VCaP (cell line): ENCODE measurements around the gene TTYH2.

ENCODE experiments used
- H3K27ac ChIP-seq: fragments of 450-650 bp; 2 replicates; pipeline ENCODE4 v1.5.1; 2017
- CTCF ChIP-seq: fragments of 450-650 bp; conservative IDR thresholded peaks from 2 replicates; pipeline ENCODE4 v1.5.1; 2017; ENCODE audit warnings: mild to moderate bottlenecking, moderate library complexity

TTYH2 gene

GRCh38 chr17:74297941-74298340 is 84.6 kb downstream of the TTYH2 start:
- H3K27ac ChIP-seq = no peak overlapping the region
- TF ChIP-seq CTCF = no peak

GRCh38 chr17:74298778-74299177 is 85.4 kb downstream of the TTYH2 start:
- no peak overlapping the region for H3K27ac ChIP-seq

GRCh38 chr17:74299226-74300009 is 86.0 kb downstream of the TTYH2 start:
- no peak overlapping the region for H3K27ac ChIP-seq
- TF ChIP-seq CTCF = no peak

More at GRCh38 chr17:74298778-74299177, 85.4 kb downstream of the TTYH2 start:
- TF ChIP-seq CTCF = no peak

GRCh38 chr17:74303305-74303704 is 89.9 kb downstream of the TTYH2 start:
- no peak for TF ChIP-seq CTCF
- H3K27ac ChIP-seq = no peak overlapping the region

- H3K27ac ChIP-seq = no peak overlapping the region
- no peak for TF ChIP-seq CTCF
These were observed 90.8 kb downstream of the TTYH2 start for GRCh38 chr17:74304184-74304583.

- no peak for TF ChIP-seq CTCF
These were observed 92.7 kb downstream of the TTYH2 start for GRCh38 chr17:74305865-74306654.

GRCh38 chr17:74307984-74308773 is 94.8 kb downstream of the TTYH2 start:
- H3K27ac ChIP-seq = no peak overlapping the region
- no peak for TF ChIP-seq CTCF

More at GRCh38 chr17:74305865-74306654, 92.7 kb downstream of the TTYH2 start:
- no peak overlapping the region for H3K27ac ChIP-seq
